GM12878 (cell line): ENCODE data around the gene ARPP21. TPM values are rescaled to one million over a fixed set of nuclear protein-coding genes. Genes with fewer than 3 reads are reported as not detected.

Source experiments
- ATAC-seq: fragments of 200-7000 bp; cut with Tn5 transposase; 3 replicates; pipeline ENCODE4 v1.9.1; 2020; ENCODE audit warnings: mild to moderate bottlenecking, moderate library complexity
- BruUV-seq: library from RNA; stranded (reverse); fragments of 400-500 nt; replicated peaks from 2 replicates; lab custom pipeline; 2021; lab: Mats Ljungman, UMichigan
- CTCF ChIA-PET: fragments of 300-600 bp; sonication (Branson Sonifier 250); formaldehyde crosslinking; extraction: SDS; loops from one replicate; lab custom pipeline; 2021; ENCODE audit warnings: inconsistent platforms; lab: Yijun Ruan, JAX
- POLR2A ChIA-PET: fragments of 350-600 bp; formaldehyde crosslinking; extraction: SDS; loops from one replicate; lab custom pipeline; 2021; ENCODE audit warnings: inconsistent platforms; lab: Charles Lee
- RAD21 ChIA-PET: fragments of 300-600 bp; sonication (Branson Sonifier 250); formaldehyde crosslinking; loops from one replicate; lab custom pipeline; 2023; ENCODE audit warnings: antibody characterized with exemption; ENCODE audit not compliant: unreplicated experiment; lab: Charles Lee
- SMC1A ChIA-PET: fragments of 300-600 bp; sonication (Branson Sonifier 250); formaldehyde crosslinking; loops from one replicate; lab custom pipeline; 2023; ENCODE audit not compliant: unreplicated experiment, uncharacterized antibody; lab: Charles Lee
- DNase-seq: peaks from one replicate; pipeline ENCODE4 v3.0.0-alpha.2; 2011; ENCODE audit warnings: low read depth, low spot score
- FAIRE-seq: peaks from 3 replicates; lab custom pipeline; 2011; peaks lifted over from hg19 to GRCh38; lab: Jason Lieb, UNC
- H2AFZ ChIP-seq: 2 replicates; pipeline ENCODE4 v1.6.0; 2011; ENCODE audit warnings: low read depth, low read length, control low read depth; ENCODE audit not compliant: control insufficient read depth
- H3K27ac ChIP-seq: 2 replicates; pipeline ENCODE4 v1.5.1; 2011; ENCODE audit warnings: control low read depth; ENCODE audit not compliant: control insufficient read depth, insufficient read depth
- H3K27me3 ChIP-seq, 2 experiments: replicated peaks in 1 of 2; 2 replicates each; pipeline versions ENCODE4 v1.6.0 to v1.6.1; 2011; ENCODE audit warnings: low read length in 1 of 2; ENCODE audit not compliant: control insufficient read depth in 2 of 2, insufficient read depth in 2 of 2
- H3K36me3 ChIP-seq, 2 experiments: 2 replicates each; pipeline ENCODE4 v1.5.1; 2011; ENCODE audit warnings: low read length in 1 of 2; ENCODE audit not compliant: control insufficient read depth in 2 of 2, insufficient read depth in 2 of 2
- H3K4me1 ChIP-seq: 2 replicates; pipeline ENCODE4 v1.6.1; 2011; ENCODE audit warnings: mild to moderate bottlenecking, low read length, moderate library complexity, mixed read lengths; ENCODE audit not compliant: control insufficient read depth, insufficient read depth
- H3K4me2 ChIP-seq: 2 replicates; pipeline ENCODE4 v1.6.0; 2011; ENCODE audit warnings: control low read depth; ENCODE audit not compliant: control insufficient read depth, insufficient read depth
- H3K4me3 ChIP-seq: fragments of 200-600 bp; sonication (generic); 2 replicates; pipeline ENCODE4 v1.5.1; 2016
- H3K79me2 ChIP-seq: 2 replicates; pipeline ENCODE4 v1.6.0; 2011; ENCODE audit warnings: low read length; ENCODE audit not compliant: control insufficient read depth, insufficient read depth
- H3K9ac ChIP-seq: 2 replicates; pipeline ENCODE4 v1.8.0; 2011; ENCODE audit warnings: low read length, control low read depth, mixed read lengths; ENCODE audit not compliant: control insufficient read depth, insufficient read depth
- H3K9me3 ChIP-seq: replicated peaks from 3 replicates; pipeline ENCODE4 v1.5.1; 2011; ENCODE audit warnings: mild to moderate bottlenecking, low read length; ENCODE audit not compliant: control insufficient read depth, insufficient read depth
- H4K20me1 ChIP-seq: 2 replicates; pipeline ENCODE4 v1.6.0; 2011; ENCODE audit not compliant: control insufficient read depth, insufficient read depth
- BACH1 ChIP-seq: fragments of 450-650 bp; IDR thresholded peaks from 2 replicates; pipeline ENCODE4 v1.6.1; 2017; ENCODE audit warnings: mild to moderate bottlenecking, borderline replicate concordance
- CHD4 ChIP-seq: fragments of 200-600 bp; sonication (generic); IDR thresholded peaks from 2 replicates; pipeline ENCODE4 v1.6.1; 2016; ENCODE audit warnings: mild to moderate bottlenecking
- HDGF ChIP-seq: fragments of 450-650 bp; IDR thresholded peaks from 2 replicates; pipeline ENCODE4 v1.6.1; 2016; ENCODE audit warnings: antibody characterized with exemption
- MYC ChIP-seq: IDR thresholded peaks from 2 replicates; pipeline ENCODE4 v1.6.1; 2011; ENCODE audit warnings: mild to moderate bottlenecking, low read length, moderate library complexity, inconsistent platforms; ENCODE audit not compliant: insufficient read depth, insufficient replicate concordance, insufficient read length, severe bottlenecking
- NFXL1 ChIP-seq: fragments of 450-650 bp; IDR thresholded peaks from 2 replicates; pipeline ENCODE4 v1.6.1; 2017; ENCODE audit warnings: antibody characterized with exemption, mild to moderate bottlenecking, borderline replicate concordance
- POLR2A ChIP-seq: IDR thresholded peaks from 2 replicates; pipeline ENCODE4 v1.6.1; 2011; ENCODE audit warnings: low read depth, mild to moderate bottlenecking, low read length
- POU2F2 ChIP-seq: IDR thresholded peaks from 3 replicates; pipeline ENCODE4 v1.6.1; 2011; ENCODE audit warnings: low read depth, mild to moderate bottlenecking, low read length, borderline replicate concordance
- SKIL ChIP-seq: fragments of 450-650 bp; IDR thresholded peaks from 2 replicates; pipeline ENCODE4 v1.6.1; 2017; ENCODE audit warnings: mild to moderate bottlenecking, low read depth, inconsistent platforms; ENCODE audit not compliant: poor library complexity, severe bottlenecking
- SREBF2 ChIP-seq: IDR thresholded peaks from 2 replicates; pipeline ENCODE4 v1.6.1; 2012; ENCODE audit warnings: mild to moderate bottlenecking, low read length
- ZBED1 ChIP-seq: IDR thresholded peaks from 2 replicates; pipeline ENCODE4 v1.6.1; 2016; ENCODE audit warnings: borderline replicate concordance
- WGBS: methylation state at CpG from one replicate; pipeline ENCODE4 v1.1.6; 2016; ENCODE audit warnings: low lambda C conversion rate; ENCODE audit not compliant: insufficient replicate concordance, insufficient coverage; ENCODE audit errors: missing lambda C conversion rate; 5-methylcytosine and 5-hydroxymethylcytosine counted together
- in situ Hi-C: fragments of 300-500 bp; cut with MboI; formaldehyde crosslinking; loops from 9 replicates; pipeline ENCODE4 v1.14.3; 2018; ENCODE audit warnings: mixed read lengths
- intact Hi-C: fragments of 100-400 bp; cut with micrococcal nuclease; formaldehyde crosslinking; loops from one replicate; pipeline ENCODE4 v1.14.2; 2022; ENCODE audit not compliant: unreplicated experiment
- polyA plus RNA-seq, 11 experiments: library from polyadenylated mRNA; depleted of rRNA in 4 of 11; unstranded in 6 of 11; stranded (reverse) in 5 of 11; fragments of >200 nt; fragmentation: Nextera tagmentation in 4 of 11; fragmentation: Illumina TruSeq in 1 of 11; extraction: Ambion mirVana in 4 of 11; extraction: Trizol in 1 of 11; gene quantifications; 1 replicate in 1 of 11; 2 replicates in 10 of 11; pipeline versions ENCODE4 v1.2.1 to v1.2.3, GENCODE V29; 2011 to 2016; ENCODE audit warnings: inconsistent platforms in 2 of 11, missing spikeins in 2 of 11, low read depth in 1 of 11
- total RNA-seq, 4 experiments: library from RNA; depleted of rRNA in 3 of 4; stranded (reverse); fragments of >200 nt in 3 of 4; fragmentation: Illumina TruSeq in 1 of 4; extraction: Trizol in 1 of 4; gene quantifications; 2 replicates each; pipeline versions ENCODE4 v1.2.1 to v1.2.3, GENCODE V29; 2013 to 2021
- TF ChIP-seq, protein P1 (sequence below): IDR thresholded peaks from 2 replicates; pipeline ENCODE4 v1.6.1; 2012; ENCODE audit warnings: low read depth, low read length, improper control_type of control experiment

Gene ARPP21
- total and polyA plus RNA-seq, 10 of the 15 experiments (the other 5 are each of a cell fraction or from before 2014, with no cell fraction given): not detected

GRCh38 chr3:35733864-35734263 lies 94.5 kb downstream of the ARPP21 start:
- H3K4me3 ChIP-seq: no peak overlapping the region
- SMC1A ChIA-PET: interaction anchor here (1.0 kb wide), 1 partner anchor 8 kb away, joined by 3 read pairs; no protein-coding TSS in a partner anchor
- POLR2A ChIA-PET: no interaction called here
- H3K4me2 ChIP-seq: no peak overlapping the region
- no TSS peak for BruUV-seq
- H3K27ac ChIP-seq: no peak overlapping the region
- in situ Hi-C loops (no loop called here), intact Hi-C loops (no loop called here)
- no peak for DNase-seq
- CTCF ChIA-PET: interaction anchor here (0.5 kb wide), 1 partner anchor 1134 kb away, joined by 3 read pairs; no protein-coding TSS in a partner anchor
- no peak for FAIRE-seq
- no peaks in the 10 kb centered on the region for H3K79me2 ChIP-seq
- H3K9me3 ChIP-seq: no peaks in the 10 kb centered on the region
- no peak overlapping the region for H3K9ac ChIP-seq
- WGBS: 0% methylated on average over 2 of the region's 2 CpGs
- H3K27me3 ChIP-seq: no peaks in the 10 kb centered on the region
- RAD21 ChIA-PET: no interaction called here
- H2AFZ ChIP-seq: no peak overlapping the region
- ATAC-seq: no peak
- TF ChIP-seq SKIL: no peak
- TF ChIP-seq HDGF: no peak
- no peak for TF ChIP-seq SREBF2
- TF ChIP-seq ZBED1: no peak
- TF ChIP-seq POLR2A: no peak
- TF ChIP-seq NFXL1: no peak
- TF ChIP-seq POU2F2: no peak
- TF ChIP-seq, protein P1, sequence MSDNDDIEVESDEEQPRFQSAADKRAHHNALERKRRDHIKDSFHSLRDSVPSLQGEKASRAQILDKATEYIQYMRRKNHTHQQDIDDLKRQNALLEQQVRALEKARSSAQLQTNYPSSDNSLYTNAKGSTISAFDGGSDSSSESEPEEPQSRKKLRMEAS: no peak
- TF ChIP-seq BACH1: no peak
- no peak for TF ChIP-seq CHD4
- TF ChIP-seq MYC: no peak
- H3K4me1 ChIP-seq: no peaks in the 10 kb centered on the region
- no peaks in the 10 kb centered on the region for H3K36me3 ChIP-seq
- no peaks in the 10 kb centered on the region for H4K20me1 ChIP-seq
